NT2/D1 (cell line): Measurements from ENCODE around the gene MEDAG.

Experiments used
- SUZ12 ChIP-seq: IDR thresholded peaks from 2 replicates; pipeline ENCODE4 v1.6.1; 2011; ENCODE audit not compliant: insufficient read length, insufficient read depth; ENCODE audit errors: extremely low read depth
- YY1 ChIP-seq: IDR thresholded peaks from 2 replicates; pipeline ENCODE4 v1.6.1; 2011; ENCODE audit not compliant: insufficient read length, insufficient read depth
- ZNF274 ChIP-seq: IDR thresholded peaks from 2 replicates; pipeline ENCODE4 v1.6.1; 2011; ENCODE audit warnings: mild to moderate bottlenecking, low read depth, low read length

GRCh38 chr13:30877335-30877734 is 28.7 kb upstream of the MEDAG start:
- TF ChIP-seq YY1 (no peak), SUZ12 (no peak), ZNF274 (no peak)
